HG02678 (cell line): ENCODE measurements around the gene NABP1.

ENCODE experiments used
- ATAC-seq: cut with Tn5 transposase; IDR thresholded peaks from one replicate; pipeline ENCODE4 v1.9.1; 2021; ENCODE audit warnings: mild to moderate bottlenecking, moderate library complexity; ENCODE audit not compliant: unreplicated experiment

NABP1 gene

GRCh38 chr2:191703079-191703725 is 25.3 kb downstream of the NABP1 start:
- ATAC-seq: no peak

GRCh38 chr2:191705084-191705483 is 27.1 kb downstream of the NABP1 start:
- no peak for ATAC-seq

- no peak for ATAC-seq
These were observed 27.8 kb downstream of the NABP1 start for GRCh38 chr2:191705701-191706100.

GRCh38 chr2:191706791-191707190 is 28.9 kb downstream of the NABP1 start:
- ATAC-seq: no peak

GRCh38 chr2:191707542-191707941 is 29.6 kb downstream of the NABP1 start:
- no peak for ATAC-seq

GRCh38 chr2:191710411-191710900 is 32.5 kb downstream of the NABP1 start:
- ATAC-seq: no peak

GRCh38 chr2:191711621-191712020 is 33.7 kb downstream of the NABP1 start:
- ATAC-seq: no peak

- ATAC-seq: no peak
These were observed 35.9 kb downstream of the NABP1 start for GRCh38 chr2:191713837-191714236.

GRCh38 chr2:191714925-191715324 is 37.0 kb downstream of the NABP1 start:
- no peak for ATAC-seq

- ATAC-seq: no peak
These were observed 37.5 kb downstream of the NABP1 start for GRCh38 chr2:191715471-191715870.

GRCh38 chr2:191719261-191719660 is 41.3 kb downstream of the NABP1 start:
- ATAC-seq: no peak

- ATAC-seq: no peak
These were observed 42.0 kb downstream of the NABP1 start for GRCh38 chr2:191719938-191720337.

GRCh38 chr2:191721331-191721730 is 43.4 kb downstream of the NABP1 start:
- no peak for ATAC-seq

GRCh38 chr2:191724015-191724414 is 46.1 kb downstream of the NABP1 start:
- ATAC-seq: peak; percentile 69

GRCh38 chr2:191728750-191729624 is 51.1 kb downstream of the NABP1 start:
- no peak for ATAC-seq

- no peak for ATAC-seq
These were observed 52.3 kb downstream of the NABP1 start for GRCh38 chr2:191730263-191730662.
